Measurements from ENCODE around the gene DBH.

Gene DBH

GRCh38 chr9:133645021-133645765 is 9.0 kb downstream of the DBH start:
- no peak overlapping the region for H3K27ac ChIP-seq (ENCODE audit: low read depth, low read length)
- H3K4me3 ChIP-seq (ENCODE audit: insufficient read depth, low read length, poor library complexity, severe bottlenecking) = no peak overlapping the region
- H4K20me1 ChIP-seq (ENCODE audit: low read depth, low read length) = no peaks in the 10 kb centered on the region
- H3K36me3 ChIP-seq (ENCODE audit: low read length) = no peaks in the 10 kb centered on the region
- H3K9ac ChIP-seq (ENCODE audit: low read length) = no peak overlapping the region
- no peak overlapping the region for H2AFZ ChIP-seq (ENCODE audit: low read depth, low read length, severe bottlenecking)
- H3K4me2 ChIP-seq (ENCODE audit: low read depth, low read length, poor library complexity, severe bottlenecking) = no peak overlapping the region
- no peaks in the 10 kb centered on the region for H3K9me2 ChIP-seq (replicated peaks; ENCODE audit: insufficient read depth, low read length)
- H3F3A ChIP-seq (ENCODE audit: insufficient read depth) = no peaks in the 10 kb centered on the region
- no peaks in the 10 kb centered on the region for H3K9me3 ChIP-seq (ENCODE audit: insufficient read depth, low read length)
- H3K27me3 ChIP-seq (ENCODE audit: low read length) = no peaks in the 10 kb centered on the region
- TF ChIP-seq, protein P1, sequence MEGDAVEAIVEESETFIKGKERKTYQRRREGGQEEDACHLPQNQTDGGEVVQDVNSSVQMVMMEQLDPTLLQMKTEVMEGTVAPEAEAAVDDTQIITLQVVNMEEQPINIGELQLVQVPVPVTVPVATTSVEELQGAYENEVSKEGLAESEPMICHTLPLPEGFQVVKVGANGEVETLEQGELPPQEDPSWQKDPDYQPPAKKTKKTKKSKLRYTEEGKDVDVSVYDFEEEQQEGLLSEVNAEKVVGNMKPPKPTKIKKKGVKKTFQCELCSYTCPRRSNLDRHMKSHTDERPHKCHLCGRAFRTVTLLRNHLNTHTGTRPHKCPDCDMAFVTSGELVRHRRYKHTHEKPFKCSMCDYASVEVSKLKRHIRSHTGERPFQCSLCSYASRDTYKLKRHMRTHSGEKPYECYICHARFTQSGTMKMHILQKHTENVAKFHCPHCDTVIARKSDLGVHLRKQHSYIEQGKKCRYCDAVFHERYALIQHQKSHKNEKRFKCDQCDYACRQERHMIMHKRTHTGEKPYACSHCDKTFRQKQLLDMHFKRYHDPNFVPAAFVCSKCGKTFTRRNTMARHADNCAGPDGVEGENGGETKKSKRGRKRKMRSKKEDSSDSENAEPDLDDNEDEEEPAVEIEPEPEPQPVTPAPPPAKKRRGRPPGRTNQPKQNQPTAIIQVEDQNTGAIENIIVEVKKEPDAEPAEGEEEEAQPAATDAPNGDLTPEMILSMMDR (IDR thresholded peaks at IDR 0.05; ENCODE audit: insufficient read depth, low read length, poor library complexity, severe bottlenecking) = no peak
- no peak for TF ChIP-seq EZH2phosphoT487 (conservative IDR thresholded peaks at IDR 0.05; ENCODE audit: low read length)
- H3K79me2 ChIP-seq (ENCODE audit: insufficient read depth, low read length) = no peaks in the 10 kb centered on the region

DNA sequence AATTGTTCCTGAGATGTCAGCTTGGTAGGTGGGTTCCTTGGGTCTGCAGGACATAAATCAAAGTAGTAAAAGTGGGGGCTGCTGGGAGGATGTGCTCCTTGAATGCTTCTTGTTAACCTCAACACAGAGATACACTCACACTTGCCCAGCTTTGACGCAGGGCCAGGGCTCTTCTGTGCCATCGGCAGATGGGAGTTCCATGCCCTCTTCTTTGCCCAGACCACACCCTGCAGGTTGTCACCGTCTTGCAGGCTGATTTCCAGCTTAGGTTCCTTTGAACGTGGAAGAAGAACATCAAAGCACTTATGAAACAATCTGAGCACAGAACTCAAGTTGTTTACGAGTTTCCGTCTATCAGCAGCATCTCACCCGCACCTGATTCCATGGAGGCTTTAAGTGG is 11.0 kb downstream of the DBH start:
- no peaks in the 10 kb centered on the region for H3K9me3 ChIP-seq (ENCODE audit: insufficient read depth, low read length)
- H3K79me2 ChIP-seq (ENCODE audit: insufficient read depth, low read length) = no peaks in the 10 kb centered on the region
- TF ChIP-seq EZH2phosphoT487 (conservative IDR thresholded peaks at IDR 0.05; ENCODE audit: low read length) = no peak
- TF ChIP-seq, protein P1 (IDR thresholded peaks at IDR 0.05; ENCODE audit: insufficient read depth, low read length, poor library complexity, severe bottlenecking) = no peak
- H3K27ac ChIP-seq (ENCODE audit: low read depth, low read length) = no peak overlapping the region
- H4K20me1 ChIP-seq (ENCODE audit: low read depth, low read length) = no peaks in the 10 kb centered on the region
- no peak overlapping the region for H3K4me3 ChIP-seq (ENCODE audit: insufficient read depth, low read length, poor library complexity, severe bottlenecking)
- H2AFZ ChIP-seq (ENCODE audit: low read depth, low read length, severe bottlenecking) = no peak overlapping the region
- no peaks in the 10 kb centered on the region for H3K27me3 ChIP-seq (ENCODE audit: low read length)
- no peaks in the 10 kb centered on the region for H3F3A ChIP-seq (ENCODE audit: insufficient read depth)
- no peaks in the 10 kb centered on the region for H3K36me3 ChIP-seq (ENCODE audit: low read length)
- H3K9ac ChIP-seq (ENCODE audit: low read length) = no peak overlapping the region
- no peak overlapping the region for H3K4me2 ChIP-seq (ENCODE audit: low read depth, low read length, poor library complexity, severe bottlenecking)
- H3K9me2 ChIP-seq (replicated peaks; ENCODE audit: insufficient read depth, low read length) = no peaks in the 10 kb centered on the region

- Histone ChIP-seq H3F3A (ENCODE audit: insufficient read depth) (no peaks in the 10 kb centered on the region), H3K9me2 (replicated peaks; ENCODE audit: insufficient read depth, low read length) (no peaks in the 10 kb centered on the region)
- TF ChIP-seq EZH2phosphoT487 (conservative IDR thresholded peaks at IDR 0.05; ENCODE audit: low read length) = no peak
- TF ChIP-seq, protein P1 (IDR thresholded peaks at IDR 0.05; ENCODE audit: insufficient read depth, low read length, poor library complexity, severe bottlenecking) = no peak
These were observed 11.8 kb downstream of the DBH start for GRCh38 chr9:133647765-133648469.

More at GRCh38 chr9:133647765-133648469, 11.8 kb downstream of the DBH start:
- H3K4me2 ChIP-seq (ENCODE audit: low read depth, low read length, poor library complexity, severe bottlenecking) = no peak overlapping the region
- H3K27ac ChIP-seq (ENCODE audit: low read depth, low read length) = no peak overlapping the region
- H2AFZ ChIP-seq (ENCODE audit: low read depth, low read length, severe bottlenecking) = no peak overlapping the region
- H3K79me2 ChIP-seq (ENCODE audit: insufficient read depth, low read length) = no peaks in the 10 kb centered on the region
- H3K9ac ChIP-seq (ENCODE audit: low read length) = no peak overlapping the region
- H4K20me1 ChIP-seq (ENCODE audit: low read depth, low read length) = no peaks in the 10 kb centered on the region
- H3K4me3 ChIP-seq (ENCODE audit: insufficient read depth, low read length, poor library complexity, severe bottlenecking) = no peak overlapping the region
- H3K27me3 ChIP-seq (ENCODE audit: low read length) = no peaks in the 10 kb centered on the region
- no peaks in the 10 kb centered on the region for H3K36me3 ChIP-seq (ENCODE audit: low read length)
- H3K9me3 ChIP-seq (ENCODE audit: insufficient read depth, low read length) = no peaks in the 10 kb centered on the region
